ENCODE results near the gene RHOU. TPM values are rescaled to one million over a fixed set of nuclear protein-coding genes. Genes with fewer than 3 reads are reported as not detected.

RHOU gene
- total RNA-seq, 1 donor from 2014 or later, result 6.1 TPM

DNA sequence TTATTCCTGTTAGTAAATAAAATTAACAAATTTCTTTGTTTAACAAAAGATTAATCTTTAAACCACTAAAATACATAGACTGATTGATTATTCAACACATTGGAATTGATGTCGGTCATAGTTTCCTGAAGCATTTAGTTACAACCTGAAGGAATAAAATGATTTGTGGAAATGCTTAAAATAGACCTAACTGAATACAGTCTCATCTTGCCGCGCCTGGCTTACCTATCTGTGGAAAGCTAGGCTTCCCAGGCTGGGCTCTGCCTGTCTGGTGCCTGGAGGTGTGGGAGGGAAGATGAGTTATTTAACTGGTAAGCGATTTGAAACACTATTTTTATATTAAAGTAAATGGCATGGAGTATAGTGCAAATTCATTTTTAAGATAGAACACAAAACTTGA lies 10.2 kb downstream of the RHOU start:
- H3K4me1 ChIP-seq (ENCODE audit: insufficient read depth, low read length), result no peaks in the 10 kb centered on the region
- H2AFZ ChIP-seq (ENCODE audit: low read depth, low read length), result no peak overlapping the region
- Mint-ChIP-seq H3K36me3 (ENCODE audit: low read depth, unreplicated experiment) (peaks cover 9% of the 10 kb centered on the region), H3K4me3 (ENCODE audit: unreplicated experiment) (no peak overlapping the region), H3K4me1 (ENCODE audit: low read depth, unreplicated experiment) (peaks cover 6% of the 10 kb centered on the region), H3K27me3 (ENCODE audit: low read depth, unreplicated experiment) (peaks cover 38% of the 10 kb centered on the region), H3K9me3 (ENCODE audit: unreplicated experiment) (peaks cover 5% of the 10 kb centered on the region), H3K27ac (ENCODE audit: unreplicated experiment) (no peak overlapping the region)
- DNase-seq (ENCODE audit: low read depth) (no peak), FAIRE-seq (no peak)
- H3K36me3 ChIP-seq (ENCODE audit: insufficient read depth, low read length), result no peaks in the 10 kb centered on the region
- TF ChIP-seq, protein P1, sequence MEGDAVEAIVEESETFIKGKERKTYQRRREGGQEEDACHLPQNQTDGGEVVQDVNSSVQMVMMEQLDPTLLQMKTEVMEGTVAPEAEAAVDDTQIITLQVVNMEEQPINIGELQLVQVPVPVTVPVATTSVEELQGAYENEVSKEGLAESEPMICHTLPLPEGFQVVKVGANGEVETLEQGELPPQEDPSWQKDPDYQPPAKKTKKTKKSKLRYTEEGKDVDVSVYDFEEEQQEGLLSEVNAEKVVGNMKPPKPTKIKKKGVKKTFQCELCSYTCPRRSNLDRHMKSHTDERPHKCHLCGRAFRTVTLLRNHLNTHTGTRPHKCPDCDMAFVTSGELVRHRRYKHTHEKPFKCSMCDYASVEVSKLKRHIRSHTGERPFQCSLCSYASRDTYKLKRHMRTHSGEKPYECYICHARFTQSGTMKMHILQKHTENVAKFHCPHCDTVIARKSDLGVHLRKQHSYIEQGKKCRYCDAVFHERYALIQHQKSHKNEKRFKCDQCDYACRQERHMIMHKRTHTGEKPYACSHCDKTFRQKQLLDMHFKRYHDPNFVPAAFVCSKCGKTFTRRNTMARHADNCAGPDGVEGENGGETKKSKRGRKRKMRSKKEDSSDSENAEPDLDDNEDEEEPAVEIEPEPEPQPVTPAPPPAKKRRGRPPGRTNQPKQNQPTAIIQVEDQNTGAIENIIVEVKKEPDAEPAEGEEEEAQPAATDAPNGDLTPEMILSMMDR (IDR thresholded peaks at IDR 0.05; ENCODE audit: insufficient read depth, low read depth, low read length), result no peak
- TF ChIP-seq EZH2 (IDR thresholded peaks at IDR 0.05; ENCODE audit: insufficient read depth, low read length), result no peak
- no peaks in the 10 kb centered on the region for H4K20me1 ChIP-seq (ENCODE audit: insufficient read depth, low read length)
- H3K4me3 ChIP-seq (ENCODE audit: insufficient read depth, low read depth, low read length), result no peak overlapping the region
- no peak overlapping the region for H3K9ac ChIP-seq (ENCODE audit: low read length)
- peaks cover 6% of the 10 kb centered on the region for H3K27me3 ChIP-seq (ENCODE audit: insufficient read depth, low read length)
- no peak overlapping the region for H3K4me2 ChIP-seq (ENCODE audit: low read length)
- no peaks in the 10 kb centered on the region for H3K79me2 ChIP-seq (ENCODE audit: insufficient read depth, low read length)
- H3K27ac ChIP-seq (ENCODE audit: low read depth, low read length), result no peak overlapping the region
- no peaks in the 10 kb centered on the region for H3K9me3 ChIP-seq (ENCODE audit: insufficient read depth, low read depth, low read length)

DNA sequence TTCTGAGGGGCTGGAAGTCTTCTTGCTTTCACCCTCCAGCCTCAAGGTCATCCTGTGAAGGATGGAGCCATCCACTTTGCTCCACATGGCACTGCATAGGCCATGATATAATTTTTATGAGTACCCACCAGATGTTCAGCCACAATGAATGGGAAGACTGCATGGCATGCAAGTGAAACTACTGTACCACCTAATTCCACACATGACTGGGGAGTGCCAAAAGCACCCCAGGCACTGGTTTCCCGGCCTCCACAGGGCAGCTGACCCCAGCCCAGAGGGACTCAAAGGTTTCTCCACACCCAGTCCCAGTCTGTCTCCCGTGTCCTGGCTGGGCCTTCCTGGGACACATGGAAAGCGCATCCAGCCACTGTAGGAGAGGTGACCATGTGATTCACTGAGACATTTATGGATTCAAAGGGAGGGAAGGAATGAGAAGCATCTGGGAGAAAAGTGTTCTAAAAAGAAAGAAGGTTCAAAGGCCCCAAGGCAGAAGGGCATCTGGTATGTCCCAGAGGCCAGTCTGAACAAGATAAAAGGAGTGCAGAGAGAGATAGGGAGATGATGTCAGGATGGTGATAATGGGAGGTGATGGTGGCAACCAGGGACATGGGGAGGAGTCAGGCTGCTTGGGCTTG lies 12.1 kb downstream of the RHOU start:
- no peak overlapping the region for H3K4me2 ChIP-seq (ENCODE audit: low read length)

DNA sequence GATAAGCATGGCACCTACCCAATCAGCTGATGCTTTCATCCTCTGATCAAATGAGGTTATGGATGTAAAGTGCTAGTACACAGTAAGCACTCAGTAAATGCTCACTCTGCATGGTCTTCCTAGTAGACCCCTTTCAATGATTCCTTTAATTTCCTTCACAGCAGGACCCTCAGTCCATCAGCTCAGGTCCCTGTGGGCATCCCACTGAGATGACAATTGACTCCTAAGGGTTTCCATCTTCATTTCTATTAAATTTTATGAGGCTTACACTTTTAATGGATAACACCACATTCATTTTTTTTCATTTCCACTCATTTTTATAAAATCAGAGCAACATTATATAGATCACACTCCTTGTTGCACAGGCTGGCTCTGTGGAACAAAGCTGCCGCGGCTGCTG lies 12.8 kb downstream of the RHOU start:
- Histone ChIP-seq H3K9me3 (ENCODE audit: insufficient read depth, low read depth, low read length) (no peaks in the 10 kb centered on the region), H3K4me2 (ENCODE audit: low read length) (no peak overlapping the region), H4K20me1 (ENCODE audit: insufficient read depth, low read length) (no peaks in the 10 kb centered on the region), H3K79me2 (ENCODE audit: insufficient read depth, low read length) (no peaks in the 10 kb centered on the region), H3K4me3 (ENCODE audit: insufficient read depth, low read depth, low read length) (no peak overlapping the region), H3K27me3 (ENCODE audit: insufficient read depth, low read length) (peaks cover 12% of the 10 kb centered on the region), H3K4me1 (ENCODE audit: insufficient read depth, low read length) (no peaks in the 10 kb centered on the region), H3K27ac (ENCODE audit: low read depth, low read length) (no peak overlapping the region), H3K9ac (ENCODE audit: low read length) (no peak overlapping the region), H2AFZ (ENCODE audit: low read depth, low read length) (no peak overlapping the region), H3K36me3 (ENCODE audit: insufficient read depth, low read length) (no peaks in the 10 kb centered on the region)
- DNase-seq (ENCODE audit: low read depth), result no peak
- Mint-ChIP-seq H3K4me3 (ENCODE audit: unreplicated experiment) (no peak overlapping the region), H3K27me3 (ENCODE audit: low read depth, unreplicated experiment) (peaks cover 44% of the 10 kb centered on the region), H3K27ac (ENCODE audit: unreplicated experiment) (no peak overlapping the region), H3K9me3 (ENCODE audit: unreplicated experiment) (no peaks in the 10 kb centered on the region), H3K4me1 (ENCODE audit: low read depth, unreplicated experiment) (peaks cover 6% of the 10 kb centered on the region), H3K36me3 (ENCODE audit: low read depth, unreplicated experiment) (peaks cover 3% of the 10 kb centered on the region)
- TF ChIP-seq, protein P1 (IDR thresholded peaks at IDR 0.05; ENCODE audit: insufficient read depth, low read depth, low read length), result no peak
- FAIRE-seq, result no peak

More for the DNA sequence above, 12.1 kb downstream of the RHOU start:
- Histone ChIP-seq H3K36me3 (ENCODE audit: insufficient read depth, low read length) (no peaks in the 10 kb centered on the region), H3K4me1 (ENCODE audit: insufficient read depth, low read length) (no peaks in the 10 kb centered on the region), H3K4me3 (ENCODE audit: insufficient read depth, low read depth, low read length) (no peak overlapping the region), H4K20me1 (ENCODE audit: insufficient read depth, low read length) (no peaks in the 10 kb centered on the region), H3K27me3 (ENCODE audit: insufficient read depth, low read length) (peaks cover 12% of the 10 kb centered on the region), H2AFZ (ENCODE audit: low read depth, low read length) (no peak overlapping the region), H3K27ac (ENCODE audit: low read depth, low read length) (no peak overlapping the region), H3K79me2 (ENCODE audit: insufficient read depth, low read length) (no peaks in the 10 kb centered on the region), H3K9ac (ENCODE audit: low read length) (no peak overlapping the region), H3K9me3 (ENCODE audit: insufficient read depth, low read depth, low read length) (no peaks in the 10 kb centered on the region)
- Mint-ChIP-seq H3K4me1 (ENCODE audit: low read depth, unreplicated experiment) (peaks cover 6% of the 10 kb centered on the region), H3K27ac (ENCODE audit: unreplicated experiment) (no peak overlapping the region), H3K9me3 (ENCODE audit: unreplicated experiment) (peaks cover 3% of the 10 kb centered on the region), H3K4me3 (ENCODE audit: unreplicated experiment) (no peak overlapping the region), H3K27me3 (ENCODE audit: low read depth, unreplicated experiment) (peaks cover 47% of the 10 kb centered on the region), H3K36me3 (ENCODE audit: low read depth, unreplicated experiment) (peaks cover 7% of the 10 kb centered on the region)
- DNase-seq (ENCODE audit: low read depth), result no peak
- FAIRE-seq, result no peak
- TF ChIP-seq EZH2 (IDR thresholded peaks at IDR 0.05; ENCODE audit: insufficient read depth, low read length), result no peak
- TF ChIP-seq, protein P1 (IDR thresholded peaks at IDR 0.05; ENCODE audit: insufficient read depth, low read depth, low read length), result no peak

All from astrocyte (in vitro differentiated cells and primary cell).